Rectal smooth muscle tissue (tissue), 1 donor: ENCODE results near the gene FOLR1.
A peak's percentile ranks its signal among the peaks of the same experiment; 100 is the strongest.

Source experiments
- H3K27ac ChIP-seq: one replicate; pipeline ENCODE4 v1.7.0; 2013; ENCODE audit warnings: low read depth, low read length, inconsistent platforms
- H3K27me3 ChIP-seq: one replicate; pipeline ENCODE4 v1.7.0; 2013; ENCODE audit warnings: low read length; ENCODE audit not compliant: control insufficient read depth, insufficient read depth
- H3K36me3 ChIP-seq: one replicate; pipeline ENCODE4 v1.7.0; 2013; ENCODE audit warnings: low read length; ENCODE audit not compliant: control insufficient read depth, insufficient read depth
- H3K4me1 ChIP-seq: one replicate; pipeline ENCODE4 v1.7.0; 2013; ENCODE audit warnings: low read length; ENCODE audit not compliant: control insufficient read depth, insufficient read depth
- H3K4me3 ChIP-seq: one replicate; pipeline ENCODE4 v1.7.0; 2013; ENCODE audit warnings: low read length
- H3K9ac ChIP-seq: one replicate; pipeline ENCODE4 v1.7.0; 2013; ENCODE audit warnings: low read length

Gene FOLR1

DNA sequence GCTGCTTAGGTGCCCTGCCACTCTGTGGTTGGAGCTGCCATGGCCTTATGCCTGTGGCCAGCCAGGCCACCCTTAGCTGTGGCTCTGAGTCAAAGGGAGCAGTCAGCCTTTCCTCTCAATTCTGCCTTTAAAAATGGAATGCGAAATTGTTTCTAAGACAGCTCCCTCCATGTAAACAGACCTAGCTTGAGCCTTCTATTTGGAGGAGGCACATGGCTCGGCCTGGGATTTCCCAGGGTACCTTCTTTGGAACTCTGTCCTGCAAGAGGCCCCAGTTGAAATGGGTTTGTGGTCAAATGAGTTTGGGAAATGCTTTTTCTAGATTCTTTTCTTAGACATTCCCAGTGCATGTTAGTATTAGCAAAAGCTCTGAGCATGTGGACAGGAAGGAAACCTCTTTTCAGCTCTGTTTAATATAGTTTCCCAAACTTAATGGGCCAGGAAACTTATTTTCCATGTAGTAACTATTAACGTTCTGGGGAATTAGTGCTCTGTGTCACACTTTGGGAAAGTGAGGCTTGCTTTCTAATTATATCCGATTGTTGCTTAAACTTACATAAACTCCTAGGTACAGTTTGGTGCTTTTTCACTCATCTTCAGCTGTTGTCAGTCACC, 44.2 kb downstream of the FOLR1 start:
- Histone ChIP-seq H3K36me3 (peaks cover 47% of the 10 kb centered on the region), H3K4me3 (no peak overlapping the region), H3K9ac (no peak overlapping the region), H3K27me3 (peaks cover 9% of the 10 kb centered on the region), H3K4me1 (peaks cover 20% of the 10 kb centered on the region), H3K27ac (no peak overlapping the region)

GRCh38 chr11:72236774-72237111, 44.8 kb downstream of the FOLR1 start:
- no peak overlapping the region for H3K4me3 ChIP-seq
- H3K36me3 ChIP-seq: peaks cover 43% of the 10 kb centered on the region
- H3K27me3 ChIP-seq: peaks cover 13% of the 10 kb centered on the region
- H3K27ac ChIP-seq: peak overlapping the region; percentile 30
- no peak overlapping the region for H3K9ac ChIP-seq
- peaks cover 20% of the 10 kb centered on the region for H3K4me1 ChIP-seq

GRCh38 chr11:72237112-72237931, 45.4 kb downstream of the FOLR1 start:
- peak overlapping the region; percentile 32 for H3K27ac ChIP-seq
- H3K9ac ChIP-seq: no peak overlapping the region
- H3K27me3 ChIP-seq: peaks cover 17% of the 10 kb centered on the region
- no peak overlapping the region for H3K4me3 ChIP-seq
- H3K36me3 ChIP-seq: peaks cover 37% of the 10 kb centered on the region
- H3K4me1 ChIP-seq: peaks cover 20% of the 10 kb centered on the region

DNA sequence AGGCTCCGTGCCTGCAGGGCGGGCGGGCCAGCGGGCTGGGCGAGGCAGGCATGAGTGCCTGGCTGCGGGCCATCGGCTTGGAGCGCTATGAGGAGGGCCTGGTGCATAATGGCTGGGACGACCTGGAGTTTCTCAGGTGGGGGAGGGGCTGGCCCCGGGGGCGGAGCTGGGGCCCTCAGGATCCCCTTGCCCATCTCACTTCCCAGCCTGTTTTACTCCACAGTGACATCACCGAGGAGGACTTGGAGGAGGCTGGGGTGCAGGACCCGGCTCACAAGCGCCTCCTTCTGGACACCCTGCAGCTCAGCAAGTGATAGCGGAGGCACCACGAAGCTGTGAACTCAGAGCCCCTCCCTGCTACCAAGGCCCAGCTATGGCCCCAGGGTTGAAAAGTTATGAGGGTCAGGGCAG, 46.1 kb downstream of the FOLR1 start:
- H3K4me3 ChIP-seq: no peak overlapping the region
- peaks cover 30% of the 10 kb centered on the region for H3K36me3 ChIP-seq
- no peak overlapping the region for H3K9ac ChIP-seq
- peak overlapping the region; percentile 79 for H3K27ac ChIP-seq
- H3K27me3 ChIP-seq: peaks cover 17% of the 10 kb centered on the region
- H3K4me1 ChIP-seq: peaks cover 20% of the 10 kb centered on the region

DNA sequence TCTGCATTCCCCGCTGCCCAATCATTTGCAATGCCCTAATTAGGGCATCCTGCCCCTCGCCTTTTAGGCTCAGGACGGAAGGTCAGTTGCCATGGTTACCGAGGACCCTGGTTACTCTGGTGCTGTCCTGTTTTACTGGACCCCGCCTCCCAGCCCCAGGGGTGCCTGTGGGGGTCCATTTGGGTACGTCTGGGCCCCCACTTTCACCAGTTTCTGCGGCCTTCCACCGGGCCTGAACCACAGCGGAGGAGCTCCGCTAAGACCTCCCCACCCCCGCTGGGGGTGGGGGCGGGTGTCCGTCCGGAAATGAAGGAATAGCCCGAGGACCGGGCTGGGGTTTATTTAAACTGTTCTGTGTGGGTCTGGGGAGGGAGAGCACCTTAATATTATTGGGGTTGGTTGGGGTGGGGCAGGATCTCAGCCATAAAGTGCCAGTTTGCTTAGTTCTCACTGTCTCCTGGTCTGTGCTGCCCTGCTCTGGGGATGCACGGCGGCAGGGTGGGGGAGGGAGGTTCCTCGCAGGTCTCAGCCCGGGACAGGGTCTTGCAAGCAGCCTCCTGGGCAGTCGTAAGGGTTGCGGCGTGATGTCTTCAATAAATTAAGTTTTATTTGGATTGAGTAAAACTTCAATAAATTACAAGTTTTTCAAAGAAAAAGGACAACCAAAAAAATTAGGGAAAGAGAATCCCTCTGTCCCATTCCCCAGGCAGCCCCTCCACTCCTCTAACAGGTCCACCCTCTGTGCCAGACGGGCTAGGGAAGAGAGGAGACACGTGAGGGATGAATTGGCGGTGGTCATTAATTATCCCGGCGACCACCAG, 46.8 kb downstream of the FOLR1 start:
- no peak overlapping the region for H3K4me3 ChIP-seq
- H3K4me1 ChIP-seq: peaks cover 20% of the 10 kb centered on the region
- peak overlapping the region; percentile 79 for H3K27ac ChIP-seq
- H3K27me3 ChIP-seq: peaks cover 22% of the 10 kb centered on the region
- H3K9ac ChIP-seq: no peak overlapping the region
- peaks cover 23% of the 10 kb centered on the region for H3K36me3 ChIP-seq

GRCh38 chr11:72239313-72239848, 47.4 kb downstream of the FOLR1 start:
- H3K9ac ChIP-seq: no peak overlapping the region

GRCh38 chr11:72239849-72240460, 48.0 kb downstream of the FOLR1 start:
- H3K27me3 ChIP-seq: peaks cover 30% of the 10 kb centered on the region
- peaks cover 20% of the 10 kb centered on the region for H3K4me1 ChIP-seq
- peak overlapping the region; percentile 55 for H3K4me3 ChIP-seq
- peaks cover 11% of the 10 kb centered on the region for H3K36me3 ChIP-seq
- H3K27ac ChIP-seq: peak overlapping the region; percentile 79
- no peak overlapping the region for H3K9ac ChIP-seq

More at GRCh38 chr11:72239313-72239848, 47.4 kb downstream of the FOLR1 start:
- H3K27me3 ChIP-seq: peaks cover 24% of the 10 kb centered on the region
- peaks cover 20% of the 10 kb centered on the region for H3K4me1 ChIP-seq
- peak overlapping the region; percentile 55 for H3K4me3 ChIP-seq
- peak overlapping the region; percentile 79 for H3K27ac ChIP-seq
- peaks cover 16% of the 10 kb centered on the region for H3K36me3 ChIP-seq

DNA sequence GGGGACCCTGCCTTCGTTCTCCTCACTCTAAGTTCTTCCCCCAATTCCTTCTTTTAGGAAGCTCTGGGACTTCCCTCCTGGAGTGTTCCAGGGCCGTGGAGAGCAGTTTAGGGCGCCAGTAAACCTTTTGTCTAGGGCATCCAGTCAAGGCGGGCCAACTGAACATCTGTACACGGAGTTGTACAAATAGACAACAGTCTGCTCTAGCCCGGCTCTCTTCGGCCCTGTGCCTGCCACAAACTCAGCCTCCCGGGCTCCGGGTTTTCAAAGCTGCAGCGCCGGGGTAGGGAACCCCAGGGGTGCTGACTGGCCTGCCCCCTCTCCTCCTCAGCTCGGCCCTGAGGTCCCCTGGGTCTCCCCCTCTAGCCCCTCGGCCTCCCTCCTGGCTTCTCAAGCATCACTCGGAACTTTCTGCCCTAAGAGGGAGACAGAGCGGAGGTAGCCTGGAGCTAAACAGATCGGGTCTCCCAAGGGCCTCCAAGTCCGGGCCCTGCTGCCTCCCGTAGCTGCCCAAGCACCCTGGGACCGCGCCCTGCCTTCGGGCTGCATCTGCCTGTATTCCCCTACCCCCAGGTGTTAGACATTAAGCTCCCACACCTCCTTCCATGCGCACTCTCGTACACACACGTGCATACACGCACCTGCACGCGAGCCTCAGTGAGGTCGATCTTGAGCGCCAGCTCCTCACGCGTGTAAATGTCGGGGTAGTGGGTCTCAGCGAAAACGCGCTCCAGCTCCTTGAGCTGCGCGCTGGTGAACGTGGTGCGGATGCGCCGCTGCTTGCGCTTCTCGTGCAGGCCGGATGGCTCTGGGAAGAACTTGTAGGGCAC, 48.7 kb downstream of the FOLR1 start:
- peaks cover 20% of the 10 kb centered on the region for H3K4me1 ChIP-seq
- H3K27me3 ChIP-seq: peaks cover 37% of the 10 kb centered on the region
- no peak overlapping the region for H3K9ac ChIP-seq
- peaks cover 7% of the 10 kb centered on the region for H3K36me3 ChIP-seq
- H3K4me3 ChIP-seq: peak overlapping the region; percentile 55
- H3K27ac ChIP-seq: no peak overlapping the region

GRCh38 chr11:72241291-72241781, 49.4 kb downstream of the FOLR1 start:
- H3K4me1 ChIP-seq: peaks cover 18% of the 10 kb centered on the region
- peaks cover 40% of the 10 kb centered on the region for H3K27me3 ChIP-seq
- no peak overlapping the region for H3K9ac ChIP-seq
- H3K36me3 ChIP-seq: peaks cover 7% of the 10 kb centered on the region
- no peak overlapping the region for H3K27ac ChIP-seq
- no peak overlapping the region for H3K4me3 ChIP-seq

GRCh38 chr11:72242141-72242540, 50.2 kb downstream of the FOLR1 start:
- Histone ChIP-seq H3K27ac (no peak overlapping the region), H3K9ac (no peak overlapping the region), H3K36me3 (no peaks in the 10 kb centered on the region), H3K4me1 (peaks cover 18% of the 10 kb centered on the region), H3K27me3 (peaks cover 41% of the 10 kb centered on the region), H3K4me3 (no peak overlapping the region)
